WTC11 (cell line): Measurements from ENCODE around the gene SERTAD1. TPM values are rescaled to one million over a fixed set of nuclear protein-coding genes. Genes with fewer than 3 reads are reported as not detected.
A peak's percentile ranks its signal among the peaks of the same experiment; 100 is the strongest.

ENCODE experiments used
- ATAC-seq: fragments of 200-7000 bp; cut with Tn5 transposase; 2 replicates; pipeline ENCODE4 v1.10.0; 2021; ENCODE audit warnings: mild to moderate bottlenecking, moderate library complexity
- CTCF ChIA-PET: fragments of 300-600 bp; sonication (Branson Sonifier 250); formaldehyde crosslinking; loops from one replicate; lab custom pipeline; 2021; ENCODE audit warnings: antibody characterized with exemption; lab: Charles Lee
- POLR2A ChIA-PET: fragments of 350-600 bp; sonication (Branson Sonifier 250); formaldehyde crosslinking; loops from one replicate; lab custom pipeline; 2021; ENCODE audit warnings: antibody characterized with exemption; lab: Charles Lee
- DNase-seq: peaks from one replicate; pipeline ENCODE4 v3.0.0; 2021; ENCODE audit warnings: low spot score
- H3K27ac Mint-ChIP-seq: 2 replicates; pipeline ENCODE4 v1.8.0; 2021; ENCODE audit warnings: mixed read lengths
- H3K27me3 Mint-ChIP-seq: 2 replicates; pipeline ENCODE4 v1.8.0; 2021; ENCODE audit warnings: low read depth, mild to moderate bottlenecking, moderate library complexity, mixed read lengths
- H3K36me3 Mint-ChIP-seq: 2 replicates; pipeline ENCODE4 v1.8.0; 2021; ENCODE audit warnings: mixed read lengths
- H3K4me1 Mint-ChIP-seq: 2 replicates; pipeline ENCODE4 v1.8.0; 2022; ENCODE audit warnings: mixed read lengths
- H3K4me3 Mint-ChIP-seq: 2 replicates; pipeline ENCODE4 v1.8.0; 2021; ENCODE audit warnings: mild to moderate bottlenecking, moderate library complexity, mixed read lengths
- H3K9me3 Mint-ChIP-seq: 2 replicates; pipeline ENCODE4 v1.8.0; 2021; ENCODE audit warnings: mixed read lengths
- ARID4B ChIP-seq: sonication (generic); formaldehyde crosslinking; IDR thresholded peaks from 2 replicates; pipeline ENCODE4 v1.8.0; 2023; ENCODE audit warnings: missing genetic modification reagents, mild to moderate bottlenecking, borderline replicate concordance
- CREM ChIP-seq: sonication (generic); formaldehyde crosslinking; IDR thresholded peaks from 2 replicates; pipeline ENCODE4 v1.8.1; 2022; ENCODE audit warnings: mild to moderate bottlenecking, missing genetic modification reagents, moderate library complexity
- ESRRA ChIP-seq: sonication (generic); formaldehyde crosslinking; IDR thresholded peaks from 2 replicates; pipeline ENCODE4 v1.8.1; 2022; ENCODE audit warnings: mild to moderate bottlenecking, missing genetic modification reagents, borderline replicate concordance
- ETV6 ChIP-seq: sonication (generic); formaldehyde crosslinking; IDR thresholded peaks from 2 replicates; pipeline ENCODE4 v1.8.1; 2022; ENCODE audit warnings: mild to moderate bottlenecking, missing genetic modification reagents
- FOXP1 ChIP-seq: sonication (generic); formaldehyde crosslinking; IDR thresholded peaks from 2 replicates; pipeline ENCODE4 v1.8.0; 2022; ENCODE audit warnings: missing genetic modification reagents, mild to moderate bottlenecking, moderate library complexity, borderline replicate concordance
- IRF2 ChIP-seq: sonication (generic); formaldehyde crosslinking; IDR thresholded peaks from 2 replicates; pipeline ENCODE4 v1.8.0; 2022; ENCODE audit warnings: low read depth, missing genetic modification reagents, borderline replicate concordance
- MLX ChIP-seq: sonication (generic); formaldehyde crosslinking; IDR thresholded peaks from 2 replicates; pipeline ENCODE4 v1.8.1; 2023; ENCODE audit warnings: mild to moderate bottlenecking, missing genetic modification reagents, moderate library complexity
- PRDM15 ChIP-seq: sonication (generic); formaldehyde crosslinking; IDR thresholded peaks from 2 replicates; pipeline ENCODE4 v1.8.0; 2022; ENCODE audit warnings: missing genetic modification reagents
- USF2 ChIP-seq: sonication (generic); formaldehyde crosslinking; IDR thresholded peaks from 2 replicates; pipeline ENCODE4 v1.8.1; 2023; ENCODE audit warnings: mild to moderate bottlenecking, missing genetic modification reagents, moderate library complexity
- ZBTB43 ChIP-seq: sonication (generic); formaldehyde crosslinking; IDR thresholded peaks from 2 replicates; pipeline ENCODE4 v1.8.1; 2023; ENCODE audit warnings: mild to moderate bottlenecking, missing genetic modification reagents
- total RNA-seq: library from RNA; stranded (reverse); gene quantifications from 3 replicates; pipeline ENCODE4 v1.2.3, GENCODE V29; 2021

The SERTAD1 gene
- total RNA-seq, 1 experiment from 2014 or later, result 6.8 TPM

GRCh38 chr19:40422748-40423566, 2.8 kb downstream of the SERTAD1 start (continued):
- no peak for TF ChIP-seq ARID4B (CRISPR knock-in tag)
- no peak for TF ChIP-seq ETV6 (CRISPR knock-in tag)
- peak; percentile 55; the same call in 1 of the 2 replicates for TF ChIP-seq PRDM15 (CRISPR knock-in tag)
- TF ChIP-seq, all 79 proteins: peak for 2

- no peaks in the 10 kb centered on the region for H3K9me3 Mint-ChIP-seq
- POLR2A ChIA-PET, result interaction anchor here (1.8 kb wide), 1 partner anchor 21 kb away, joined by 17 read pairs; no protein-coding TSS in a partner anchor
- CTCF ChIA-PET, result interaction anchor here (1.3 to 2.8 kb wide), 10 partner anchors 13 to 181 kb away, joined by 3 to 55 read pairs (median 16); partner anchors contain the start of genes BLVRB and SERTAD3
Measured at GRCh38 chr19:40421993-40422747, 3.6 kb downstream of the SERTAD1 start.

More at GRCh38 chr19:40421993-40422747, 3.6 kb downstream of the SERTAD1 start:
- H3K4me3 Mint-ChIP-seq, result peak overlapping the region; percentile 69
- peaks cover under 1% of the 10 kb centered on the region for H3K27me3 Mint-ChIP-seq
- no peak for ATAC-seq
- DNase-seq, result no peak
- TF ChIP-seq USF2 (CRISPR knock-in tag) (no peak), MLX (CRISPR knock-in tag) (no peak), IRF2 (no peak), ZBTB43 (CRISPR knock-in tag) (no peak), CREM (CRISPR knock-in tag) (no peak), FOXP1 (CRISPR knock-in tag) (no peak), ESRRA (CRISPR knock-in tag) (no peak)
- H3K36me3 Mint-ChIP-seq, result no peaks in the 10 kb centered on the region; the same call in 1 of the 2 replicates
- H3K27ac Mint-ChIP-seq, result peak overlapping the region; percentile 63; the same call in 1 of the 2 replicates
- peaks cover 22% of the 10 kb centered on the region for H3K4me1 Mint-ChIP-seq
